Lung (tissue), 12 donors: ENCODE measurements around the gene CENPO. TPM values are rescaled to one million over a fixed set of nuclear protein-coding genes. Genes with fewer than 3 reads are reported as not detected.

Experiments
- ATAC-seq: fragments of 200-7000 bp; cut with Tn5 transposase; one replicate; pipeline ENCODE4 v1.9.1; 2020; ENCODE audit warnings: moderate number of reproducible peaks; ENCODE audit not compliant: insufficient read depth, low FRiP score
- DNase-seq, 3 donors: peaks; one replicate each; pipeline ENCODE4 v3.0.0-alpha.2; 2013 to 2017
- H3K27ac ChIP-seq, 2 donors: one replicate each; pipeline ENCODE4 v1.5.1; 2013; ENCODE audit warnings: mild to moderate bottlenecking in 2 of 2, moderate library complexity in 2 of 2, control low read depth in 1 of 2, inconsistent platforms in 1 of 2, low read depth in 1 of 2, low read length in 1 of 2
- H3K27me3 ChIP-seq, 3 donors: one replicate each; pipeline ENCODE4 v1.5.1; 2013; ENCODE audit warnings: low read length in 2 of 3; ENCODE audit not compliant: control insufficient read depth in 3 of 3, insufficient read depth in 3 of 3
- H3K36me3 ChIP-seq, 4 donors: one replicate each; pipeline ENCODE4 v1.5.1; 2013; ENCODE audit warnings: low read length in 4 of 4, mild to moderate bottlenecking in 1 of 4, moderate library complexity in 1 of 4; ENCODE audit not compliant: control insufficient read depth in 4 of 4, insufficient read depth in 4 of 4
- H3K4me1 ChIP-seq, 5 donors: one replicate each; pipeline ENCODE4 v1.5.1; 2013; ENCODE audit warnings: low read length in 5 of 5, mild to moderate bottlenecking in 2 of 5, moderate library complexity in 1 of 5; ENCODE audit not compliant: control insufficient read depth in 5 of 5, insufficient read depth in 5 of 5
- H3K4me3 ChIP-seq: one replicate; pipeline ENCODE4 v1.5.1; 2013; ENCODE audit warnings: mild to moderate bottlenecking, control low read depth, moderate library complexity
- H3K9ac ChIP-seq, 2 donors: one replicate each; pipeline ENCODE4 v1.5.1; 2013; ENCODE audit warnings: low read length in 2 of 2, control low read depth in 1 of 2; ENCODE audit not compliant: insufficient read depth in 1 of 2
- H3K9me3 ChIP-seq, 4 donors: one replicate each; pipeline ENCODE4 v1.5.1; 2013; ENCODE audit warnings: low read length in 3 of 4, mild to moderate bottlenecking in 1 of 4, moderate library complexity in 1 of 4; ENCODE audit not compliant: control insufficient read depth in 4 of 4, insufficient read depth in 3 of 4
- CTCF ChIP-seq: IDR thresholded peaks from 2 replicates; pipeline ENCODE4 v1.5.1; 2012; ENCODE audit warnings: mild to moderate bottlenecking; ENCODE audit errors: control extremely low read depth, extremely low read depth
- WGBS, 2 donors: extraction: QIAGEN DNeasy Blood & Tissue Kit; methylation state at CpG; one replicate each; pipeline ENCODE4 v1.1.7; 2013; 5-methylcytosine and 5-hydroxymethylcytosine counted together
- polyA plus RNA-seq, 2 donors: library from polyadenylated mRNA; stranded (reverse); fragments of 200-250 nt; gene quantifications; one replicate each; pipeline ENCODE4 v1.2.1, GENCODE V29; 2013
- total RNA-seq, 2 donors: library from RNA; depleted of rRNA in 1 of 2; stranded (reverse); fragments of >200 nt in 1 of 2; gene quantifications; one replicate each; pipeline ENCODE4 v1.2.1, GENCODE V29; 2014 to 2021
- donor health status: control.
- donor health status: control.
- donor health status: Bipolar disorder and iron deficiency.
- donor health status: healthy.
- donor health status: DM: yes; HTN: yes; CAD: no.

CENPO gene
- total and polyA plus RNA-seq, 4 donors: 3.5 to 9.6 (median 5.9) TPM

GRCh38 chr2:24745825-24746224, 47.4 kb upstream of the CENPO start:
- no peak for ATAC-seq
- no peak for TF ChIP-seq CTCF

GRCh38 chr2:24747299-24747698, 45.9 kb upstream of the CENPO start:
- WGBS, 2 donors: 96 to 99% methylated on average over 3 of the region's 3 CpGs
- Histone ChIP-seq H3K9me3 (no peaks in the 10 kb centered on the region), H3K36me3 (peaks cover 4 to 17% (median 14%) of the 10 kb centered on the region in 4 donors), H3K27me3 (no peaks in the 10 kb centered on the region), H3K4me3 (no peak overlapping the region), H3K4me1 (peaks cover 0 to 18% (median 3%) of the 10 kb centered on the region in 5 donors), H3K27ac (no peak overlapping the region), H3K9ac (no peak overlapping the region)
- ATAC-seq (no peak), DNase-seq (no peak)
- no peak for TF ChIP-seq CTCF

More at GRCh38 chr2:24745825-24746224, 47.4 kb upstream of the CENPO start:
- no peak overlapping the region for H3K4me3 ChIP-seq
- H3K9me3 ChIP-seq: no peaks in the 10 kb centered on the region
- WGBS, 2 donors: 86 to 90% methylated on average over 2 of the region's 2 CpGs
- H3K4me1 ChIP-seq: peaks cover 0 to 18% (median 3%) of the 10 kb centered on the region in 5 donors
- H3K36me3 ChIP-seq: peaks cover 4 to 23% (median 14%) of the 10 kb centered on the region in 4 donors
- no peak for DNase-seq
- H3K27me3 ChIP-seq: no peaks in the 10 kb centered on the region
- H3K9ac ChIP-seq: no peak overlapping the region
- H3K27ac ChIP-seq: no peak overlapping the region

- no peak for ATAC-seq
- H3K27ac ChIP-seq: no peak overlapping the region
- H3K4me3 ChIP-seq: no peak overlapping the region
- H3K36me3 ChIP-seq: peaks cover 8 to 31% (median 23%) of the 10 kb centered on the region in 4 donors
- 86 to 96% methylated on average over 7 of the region's 7 CpGs for WGBS, 2 donors
- H3K27me3 ChIP-seq: no peaks in the 10 kb centered on the region
- TF ChIP-seq CTCF: no peak
- no peak for DNase-seq
- no peak overlapping the region for H3K9ac ChIP-seq
- H3K9me3 ChIP-seq: no peaks in the 10 kb centered on the region
- peaks cover 0 to 7% (median 0%) of the 10 kb centered on the region in 5 donors for H3K4me1 ChIP-seq
These were observed 44.0 kb upstream of the CENPO start for GRCh38 chr2:24749069-24749691.
